Measurements from ENCODE around the gene CACNA1C.
"Not testable (repeated sequence)": the region's sequence is repeated elsewhere in the genome, so short reads cannot be mapped to it uniquely, and the experiment has no call there.

The CACNA1C gene

GRCh38 chr12:2679816-2680675 lies 627.3 kb downstream of the CACNA1C start:
- no peak for DNase-seq (ENCODE audit: low spot score)
- TF ChIP-seq, protein P1, sequence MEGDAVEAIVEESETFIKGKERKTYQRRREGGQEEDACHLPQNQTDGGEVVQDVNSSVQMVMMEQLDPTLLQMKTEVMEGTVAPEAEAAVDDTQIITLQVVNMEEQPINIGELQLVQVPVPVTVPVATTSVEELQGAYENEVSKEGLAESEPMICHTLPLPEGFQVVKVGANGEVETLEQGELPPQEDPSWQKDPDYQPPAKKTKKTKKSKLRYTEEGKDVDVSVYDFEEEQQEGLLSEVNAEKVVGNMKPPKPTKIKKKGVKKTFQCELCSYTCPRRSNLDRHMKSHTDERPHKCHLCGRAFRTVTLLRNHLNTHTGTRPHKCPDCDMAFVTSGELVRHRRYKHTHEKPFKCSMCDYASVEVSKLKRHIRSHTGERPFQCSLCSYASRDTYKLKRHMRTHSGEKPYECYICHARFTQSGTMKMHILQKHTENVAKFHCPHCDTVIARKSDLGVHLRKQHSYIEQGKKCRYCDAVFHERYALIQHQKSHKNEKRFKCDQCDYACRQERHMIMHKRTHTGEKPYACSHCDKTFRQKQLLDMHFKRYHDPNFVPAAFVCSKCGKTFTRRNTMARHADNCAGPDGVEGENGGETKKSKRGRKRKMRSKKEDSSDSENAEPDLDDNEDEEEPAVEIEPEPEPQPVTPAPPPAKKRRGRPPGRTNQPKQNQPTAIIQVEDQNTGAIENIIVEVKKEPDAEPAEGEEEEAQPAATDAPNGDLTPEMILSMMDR (IDR thresholded peaks at IDR 0.05; ENCODE audit: borderline replicate concordance, control extremely low read depth, extremely low read depth, insufficient read depth, missing control alignments): no peak
- in situ Hi-C loops (cut with MboI; ENCODE audit: low sequenced_read_pairs, unreplicated experiment): no loop called here

GRCh38 chr12:2680676-2681039 lies 627.9 kb downstream of the CACNA1C start:
- TF ChIP-seq, protein P1 (IDR thresholded peaks at IDR 0.05; ENCODE audit: borderline replicate concordance, control extremely low read depth, extremely low read depth, insufficient read depth, missing control alignments): no peak
- no peak for DNase-seq (ENCODE audit: low spot score)
- in situ Hi-C loops (cut with MboI; ENCODE audit: low sequenced_read_pairs, unreplicated experiment): no loop called here

DNA sequence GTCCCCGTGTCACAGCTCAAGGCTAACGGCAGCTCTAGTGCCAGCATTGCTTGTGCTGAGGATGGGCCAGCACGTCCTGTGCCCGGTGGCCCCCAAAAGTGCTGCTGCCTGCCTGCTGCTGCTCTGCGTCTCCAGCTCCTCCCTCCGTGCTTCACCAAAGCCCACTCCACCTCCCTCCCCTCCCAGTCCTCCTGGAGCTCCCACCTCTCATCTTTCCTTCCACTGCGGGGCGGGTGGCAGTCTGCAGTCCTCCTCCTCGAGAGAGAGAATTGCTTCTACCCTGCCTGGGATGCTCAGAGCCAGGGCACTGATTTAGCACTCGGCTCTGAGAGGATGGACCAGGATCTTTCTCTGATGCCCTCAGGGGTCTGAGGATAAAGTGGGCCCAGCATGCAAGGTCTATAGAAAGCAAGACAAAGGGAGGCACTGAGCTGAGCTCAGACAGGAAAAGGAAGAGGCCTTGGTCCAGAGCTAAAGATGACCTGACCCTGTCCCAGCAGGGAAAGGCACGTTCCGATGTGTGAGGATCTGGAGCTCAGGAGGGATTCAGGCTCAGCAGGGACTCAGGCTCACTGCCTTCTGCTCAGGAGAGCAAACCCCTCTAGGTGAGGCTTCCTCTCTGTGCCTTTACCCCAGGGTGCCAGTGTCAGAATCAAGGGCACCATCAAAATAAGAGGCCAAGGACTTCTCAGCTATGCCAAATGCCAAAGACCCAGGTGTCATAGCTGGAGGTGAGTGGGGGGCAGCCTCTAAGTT lies 628.8 kb downstream of the CACNA1C start:
- no peak for DNase-seq (ENCODE audit: low spot score)
- in situ Hi-C loops (cut with MboI; ENCODE audit: low sequenced_read_pairs, unreplicated experiment): no loop called here
- TF ChIP-seq, protein P1 (IDR thresholded peaks at IDR 0.05; ENCODE audit: borderline replicate concordance, control extremely low read depth, extremely low read depth, insufficient read depth, missing control alignments): no peak

- TF ChIP-seq, protein P1 (IDR thresholded peaks at IDR 0.05; ENCODE audit: borderline replicate concordance, control extremely low read depth, extremely low read depth, insufficient read depth, missing control alignments): peak; percentile 23
- in situ Hi-C loops (cut with MboI; ENCODE audit: low sequenced_read_pairs, unreplicated experiment): no loop called here
- no peak for DNase-seq (ENCODE audit: low spot score)
Observed at GRCh38 chr12:2682296-2683251, 629.8 kb downstream of the CACNA1C start.

- TF ChIP-seq, protein P1 (IDR thresholded peaks at IDR 0.05; ENCODE audit: borderline replicate concordance, control extremely low read depth, extremely low read depth, insufficient read depth, missing control alignments): no peak
- DNase-seq (ENCODE audit: low spot score): no peak
- in situ Hi-C loops (cut with MboI; ENCODE audit: low sequenced_read_pairs, unreplicated experiment): no loop called here
Observed at GRCh38 chr12:2683283-2684025, 630.7 kb downstream of the CACNA1C start.

DNA sequence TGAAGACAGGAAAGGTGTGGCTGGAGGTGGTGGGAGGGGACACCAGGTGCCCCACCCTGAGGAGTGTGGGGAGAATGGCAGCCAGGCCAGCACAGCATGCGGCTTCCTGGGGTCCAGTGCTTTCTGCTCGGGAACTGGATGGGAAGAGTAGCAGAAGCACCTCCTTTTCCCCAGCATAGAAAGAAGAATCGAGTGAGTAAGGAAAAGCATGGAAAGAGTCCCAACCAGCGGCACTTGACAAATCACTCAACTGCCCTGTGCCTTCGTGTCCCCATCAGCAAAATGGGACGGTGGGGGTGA lies 631.2 kb downstream of the CACNA1C start:
- in situ Hi-C loops (cut with MboI; ENCODE audit: low sequenced_read_pairs, unreplicated experiment); DNase-seq (ENCODE audit: low spot score): not testable (repeated sequence)

GRCh38 chr12:2685620-2686279 lies 633.0 kb downstream of the CACNA1C start:
- DNase-seq (ENCODE audit: low spot score); in situ Hi-C loops (cut with MboI; ENCODE audit: low sequenced_read_pairs, unreplicated experiment): not testable (repeated sequence)
